ENCODE results near the gene CSRNP3. TPM values are rescaled to one million over a fixed set of nuclear protein-coding genes. Genes with fewer than 3 reads are reported as not detected.

The CSRNP3 gene
- total and polyA plus RNA-seq, 4 donors = 0.18 to 2.2 (median 2.0) TPM

DNA sequence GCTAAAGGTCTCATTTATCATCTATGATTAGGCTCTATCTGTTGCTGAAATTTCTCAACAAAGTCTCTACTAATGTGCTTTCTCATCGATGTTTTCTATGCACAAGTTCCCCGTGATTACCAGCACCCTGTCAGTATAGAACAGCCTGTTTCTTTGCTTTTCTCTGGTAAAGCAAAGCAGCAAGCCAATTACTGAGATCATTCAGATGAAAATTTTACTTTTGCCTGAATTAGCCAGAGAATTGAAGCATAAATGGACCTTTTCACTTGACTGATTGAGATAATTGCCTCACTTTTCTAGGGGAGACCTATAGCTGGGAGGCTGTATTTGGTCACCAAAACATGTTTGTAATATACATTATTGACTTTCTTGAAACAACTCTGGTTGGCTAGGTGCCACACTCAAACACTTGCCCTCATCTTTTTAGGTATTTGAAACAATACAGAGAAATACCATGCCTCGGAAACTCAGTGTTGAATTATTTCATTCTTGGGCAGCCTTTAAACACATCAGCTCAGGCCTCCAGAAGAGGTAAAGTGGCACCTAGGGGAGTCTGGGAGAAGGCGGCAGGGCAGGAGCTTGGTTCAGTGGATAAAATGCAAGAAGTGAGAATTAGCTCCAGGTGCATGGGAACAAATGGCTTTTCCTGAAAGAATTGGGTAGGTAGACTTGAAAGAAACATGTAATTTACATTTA is 228.4 kb downstream of the CSRNP3 start:
- no peaks in the 10 kb centered on the region for H3K27me3 ChIP-seq (ENCODE audit: control insufficient read depth in 4 of 4, insufficient read depth in 4 of 4, low read length in 3 of 4)
- H3K4me1 ChIP-seq (ENCODE audit: control insufficient read depth in 4 of 4, insufficient read depth in 4 of 4, low read length in 3 of 4) = no peaks in the 10 kb centered on the region
- no peak overlapping the region for H3K9ac ChIP-seq (ENCODE audit: low read depth in 1 of 2, low read length in 2 of 2)
- no peak overlapping the region for H3K27ac ChIP-seq (ENCODE audit: low read depth in 1 of 2, low read length in 2 of 2)
- H3K9me3 ChIP-seq (ENCODE audit: control insufficient read depth in 4 of 4, low read length in 3 of 4) = no peaks in the 10 kb centered on the region
- DNase-seq (ENCODE audit: low spot score) = no peak
- no peak overlapping the region for H3K4me3 ChIP-seq (ENCODE audit: low read depth in 1 of 3, low read length in 3 of 3)
- H3K36me3 ChIP-seq (ENCODE audit: control insufficient read depth in 4 of 4, insufficient read depth in 3 of 4, low read depth in 1 of 4, low read length in 3 of 4) = no peaks in the 10 kb centered on the region
- TF ChIP-seq JUND (IDR thresholded peaks at IDR 0.05) (no peak), EGR1 (IDR thresholded peaks at IDR 0.05; ENCODE audit: low read depth in 2 of 2) (no peak), TAF1 (conservative IDR thresholded peaks at IDR 0.05) (no peak), RXRA (IDR thresholded peaks at IDR 0.05) (no peak), FOXA1 (IDR thresholded peaks at IDR 0.05) (no peak), HNF4A (conservative IDR thresholded peaks at IDR 0.05) (no peak), SP1 (IDR thresholded peaks at IDR 0.05) (no peak), GABPA (IDR thresholded peaks at IDR 0.05 in 1 of 2, conservative IDR thresholded peaks at IDR 0.05 in 1 of 2) (no peak), RAD21 (IDR thresholded peaks at IDR 0.05) (no peak), FOXA2 (IDR thresholded peaks at IDR 0.05) (no peak), YY1 (IDR thresholded peaks at IDR 0.05) (no peak), NR2F2 (IDR thresholded peaks at IDR 0.05) (no peak), HNF4G (IDR thresholded peaks at IDR 0.05) (no peak)
- TF ChIP-seq, protein P1, sequence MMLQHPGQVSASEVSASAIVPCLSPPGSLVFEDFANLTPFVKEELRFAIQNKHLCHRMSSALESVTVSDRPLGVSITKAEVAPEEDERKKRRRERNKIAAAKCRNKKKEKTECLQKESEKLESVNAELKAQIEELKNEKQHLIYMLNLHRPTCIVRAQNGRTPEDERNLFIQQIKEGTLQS (IDR thresholded peaks at IDR 0.05) = no peak
- TF ChIP-seq, protein P2, sequence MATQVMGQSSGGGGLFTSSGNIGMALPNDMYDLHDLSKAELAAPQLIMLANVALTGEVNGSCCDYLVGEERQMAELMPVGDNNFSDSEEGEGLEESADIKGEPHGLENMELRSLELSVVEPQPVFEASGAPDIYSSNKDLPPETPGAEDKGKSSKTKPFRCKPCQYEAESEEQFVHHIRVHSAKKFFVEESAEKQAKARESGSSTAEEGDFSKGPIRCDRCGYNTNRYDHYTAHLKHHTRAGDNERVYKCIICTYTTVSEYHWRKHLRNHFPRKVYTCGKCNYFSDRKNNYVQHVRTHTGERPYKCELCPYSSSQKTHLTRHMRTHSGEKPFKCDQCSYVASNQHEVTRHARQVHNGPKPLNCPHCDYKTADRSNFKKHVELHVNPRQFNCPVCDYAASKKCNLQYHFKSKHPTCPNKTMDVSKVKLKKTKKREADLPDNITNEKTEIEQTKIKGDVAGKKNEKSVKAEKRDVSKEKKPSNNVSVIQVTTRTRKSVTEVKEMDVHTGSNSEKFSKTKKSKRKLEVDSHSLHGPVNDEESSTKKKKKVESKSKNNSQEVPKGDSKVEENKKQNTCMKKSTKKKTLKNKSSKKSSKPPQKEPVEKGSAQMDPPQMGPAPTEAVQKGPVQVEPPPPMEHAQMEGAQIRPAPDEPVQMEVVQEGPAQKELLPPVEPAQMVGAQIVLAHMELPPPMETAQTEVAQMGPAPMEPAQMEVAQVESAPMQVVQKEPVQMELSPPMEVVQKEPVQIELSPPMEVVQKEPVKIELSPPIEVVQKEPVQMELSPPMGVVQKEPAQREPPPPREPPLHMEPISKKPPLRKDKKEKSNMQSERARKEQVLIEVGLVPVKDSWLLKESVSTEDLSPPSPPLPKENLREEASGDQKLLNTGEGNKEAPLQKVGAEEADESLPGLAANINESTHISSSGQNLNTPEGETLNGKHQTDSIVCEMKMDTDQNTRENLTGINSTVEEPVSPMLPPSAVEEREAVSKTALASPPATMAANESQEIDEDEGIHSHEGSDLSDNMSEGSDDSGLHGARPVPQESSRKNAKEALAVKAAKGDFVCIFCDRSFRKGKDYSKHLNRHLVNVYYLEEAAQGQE (IDR thresholded peaks at IDR 0.05) = no peak
- TF ChIP-seq, protein P3, sequence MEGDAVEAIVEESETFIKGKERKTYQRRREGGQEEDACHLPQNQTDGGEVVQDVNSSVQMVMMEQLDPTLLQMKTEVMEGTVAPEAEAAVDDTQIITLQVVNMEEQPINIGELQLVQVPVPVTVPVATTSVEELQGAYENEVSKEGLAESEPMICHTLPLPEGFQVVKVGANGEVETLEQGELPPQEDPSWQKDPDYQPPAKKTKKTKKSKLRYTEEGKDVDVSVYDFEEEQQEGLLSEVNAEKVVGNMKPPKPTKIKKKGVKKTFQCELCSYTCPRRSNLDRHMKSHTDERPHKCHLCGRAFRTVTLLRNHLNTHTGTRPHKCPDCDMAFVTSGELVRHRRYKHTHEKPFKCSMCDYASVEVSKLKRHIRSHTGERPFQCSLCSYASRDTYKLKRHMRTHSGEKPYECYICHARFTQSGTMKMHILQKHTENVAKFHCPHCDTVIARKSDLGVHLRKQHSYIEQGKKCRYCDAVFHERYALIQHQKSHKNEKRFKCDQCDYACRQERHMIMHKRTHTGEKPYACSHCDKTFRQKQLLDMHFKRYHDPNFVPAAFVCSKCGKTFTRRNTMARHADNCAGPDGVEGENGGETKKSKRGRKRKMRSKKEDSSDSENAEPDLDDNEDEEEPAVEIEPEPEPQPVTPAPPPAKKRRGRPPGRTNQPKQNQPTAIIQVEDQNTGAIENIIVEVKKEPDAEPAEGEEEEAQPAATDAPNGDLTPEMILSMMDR (IDR thresholded peaks at IDR 0.05; ENCODE audit: low read depth, low read length, missing input control) = no peak
- TF ChIP-seq, protein P4, sequence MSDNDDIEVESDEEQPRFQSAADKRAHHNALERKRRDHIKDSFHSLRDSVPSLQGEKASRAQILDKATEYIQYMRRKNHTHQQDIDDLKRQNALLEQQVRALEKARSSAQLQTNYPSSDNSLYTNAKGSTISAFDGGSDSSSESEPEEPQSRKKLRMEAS (IDR thresholded peaks at IDR 0.05) = no peak
- TF ChIP-seq, protein P5, sequence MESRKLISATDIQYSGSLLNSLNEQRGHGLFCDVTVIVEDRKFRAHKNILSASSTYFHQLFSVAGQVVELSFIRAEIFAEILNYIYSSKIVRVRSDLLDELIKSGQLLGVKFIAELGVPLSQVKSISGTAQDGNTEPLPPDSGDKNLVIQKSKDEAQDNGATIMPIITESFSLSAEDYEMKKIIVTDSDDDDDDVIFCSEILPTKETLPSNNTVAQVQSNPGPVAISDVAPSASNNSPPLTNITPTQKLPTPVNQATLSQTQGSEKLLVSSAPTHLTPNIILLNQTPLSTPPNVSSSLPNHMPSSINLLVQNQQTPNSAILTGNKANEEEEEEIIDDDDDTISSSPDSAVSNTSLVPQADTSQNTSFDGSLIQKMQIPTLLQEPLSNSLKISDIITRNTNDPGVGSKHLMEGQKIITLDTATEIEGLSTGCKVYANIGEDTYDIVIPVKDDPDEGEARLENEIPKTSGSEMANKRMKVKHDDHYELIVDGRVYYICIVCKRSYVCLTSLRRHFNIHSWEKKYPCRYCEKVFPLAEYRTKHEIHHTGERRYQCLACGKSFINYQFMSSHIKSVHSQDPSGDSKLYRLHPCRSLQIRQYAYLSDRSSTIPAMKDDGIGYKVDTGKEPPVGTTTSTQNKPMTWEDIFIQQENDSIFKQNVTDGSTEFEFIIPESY (IDR thresholded peaks at IDR 0.05) = no peak
- WGBS = 91% methylated on average over 4 of the region's 4 CpGs

Measured in liver (tissue), 9 donors.